ENCODE results near the gene ARHGAP31. TPM values are rescaled to one million over a fixed set of nuclear protein-coding genes. Genes with fewer than 3 reads are reported as not detected.
"Not testable (repeated sequence)": the region's sequence is repeated elsewhere in the genome, so short reads cannot be mapped to it uniquely, and the experiment has no call there.

The ARHGAP31 gene
- total and polyA plus RNA-seq, 3 experiments from 2014 or later = 3.4 to 25.8 (median 24.2) TPM

- peaks cover 5 to 20% (median 18%) of the 10 kb centered on the region in 3 donors for H3K36me3 Mint-ChIP-seq
- H3K4me3 ChIP-seq (ENCODE audit: low read length); H3K9me3 Mint-ChIP-seq; H3K27me3 ChIP-seq (ENCODE audit: insufficient read depth, low read length, poor library complexity, severe bottlenecking); H3K36me3 ChIP-seq (ENCODE audit: insufficient read depth, low read length); DNase-seq; H3K4me3 Mint-ChIP-seq; CTCF ChIA-PET; H3K4me1 ChIP-seq (ENCODE audit: insufficient read depth, low read length); POLR2A ChIA-PET; H3K27ac Mint-ChIP-seq; H3K9me3 ChIP-seq (ENCODE audit: low read length); H3K27ac ChIP-seq (ENCODE audit: low read depth, low read length); H3K27me3 Mint-ChIP-seq: not testable (repeated sequence)
- peaks cover 4 to 16% (median 13%) of the 10 kb centered on the region in 3 donors for H3K4me1 Mint-ChIP-seq
These were observed 12.2 kb downstream of the ARHGAP31 start for GRCh38 chr3:119306378-119306777.

- Histone ChIP-seq H3K9me3 (ENCODE audit: low read length) (no peaks in the 10 kb centered on the region), H3K27me3 (ENCODE audit: insufficient read depth, low read length, poor library complexity, severe bottlenecking) (no peaks in the 10 kb centered on the region), H3K4me1 (ENCODE audit: insufficient read depth, low read length) (no peaks in the 10 kb centered on the region), H3K36me3 (ENCODE audit: insufficient read depth, low read length) (no peaks in the 10 kb centered on the region), H3K4me3 (ENCODE audit: low read length) (no peak overlapping the region), H3K27ac (ENCODE audit: low read depth, low read length) (no peak overlapping the region)
- no peak for DNase-seq
- Mint-ChIP-seq H3K9me3 (no peaks in the 10 kb centered on the region), H3K4me1 (peaks cover 0 to 10% (median 0%) of the 10 kb centered on the region in 3 donors), H3K27ac (peak overlapping the region in 1 of 8 donors; percentile 66), H3K27me3 (no peaks in the 10 kb centered on the region), H3K36me3 (peaks cover 3 to 15% (median 10%) of the 10 kb centered on the region in 3 donors), H3K4me3 (no peak overlapping the region)
- POLR2A ChIA-PET = no interaction called here
- CTCF ChIA-PET = no interaction called here
These were observed 14.2 kb downstream of the ARHGAP31 start for GRCh38 chr3:119308355-119308754.

- Mint-ChIP-seq H3K36me3 (peaks cover 0 to 18% (median 3%) of the 10 kb centered on the region in 3 donors), H3K4me1 (peaks cover 0 to 14% (median 0%) of the 10 kb centered on the region in 3 donors), H3K4me3 (no peak overlapping the region), H3K27ac (peak overlapping the region in 1 of 8 donors; percentile 12), H3K9me3 (no peaks in the 10 kb centered on the region), H3K27me3 (no peaks in the 10 kb centered on the region)
- Histone ChIP-seq H3K36me3 (ENCODE audit: insufficient read depth, low read length) (no peaks in the 10 kb centered on the region), H3K9me3 (ENCODE audit: low read length) (no peaks in the 10 kb centered on the region), H3K27me3 (ENCODE audit: insufficient read depth, low read length, poor library complexity, severe bottlenecking) (no peaks in the 10 kb centered on the region), H3K4me3 (ENCODE audit: low read length) (no peak overlapping the region), H3K4me1 (ENCODE audit: insufficient read depth, low read length) (no peaks in the 10 kb centered on the region), H3K27ac (ENCODE audit: low read depth, low read length) (no peak overlapping the region)
- no peak for DNase-seq
- POLR2A ChIA-PET = no interaction called here
- CTCF ChIA-PET = no interaction called here
These were observed 15.4 kb downstream of the ARHGAP31 start for GRCh38 chr3:119309591-119309990.

DNA sequence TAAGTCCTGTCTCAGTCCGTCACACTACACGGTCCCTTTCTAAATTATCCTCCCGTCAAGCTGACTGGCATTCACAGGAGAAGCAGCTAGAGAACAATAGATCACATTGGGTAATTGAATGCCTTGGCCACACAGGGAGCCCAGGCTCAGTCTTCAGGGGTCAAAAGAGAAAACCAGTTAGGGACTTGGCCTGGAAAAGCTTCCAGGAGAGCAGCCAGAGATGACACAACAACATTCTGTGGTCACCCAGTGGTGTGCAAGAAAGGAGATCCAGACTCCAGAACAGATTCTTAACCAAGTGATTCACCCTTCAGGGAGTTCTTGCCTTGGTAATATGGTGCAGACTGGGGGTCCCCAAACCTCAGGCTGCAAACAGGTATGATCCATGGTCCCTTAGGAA, 15.9 kb downstream of the ARHGAP31 start:
- Mint-ChIP-seq H3K9me3 (no peaks in the 10 kb centered on the region), H3K36me3 (peaks cover 0 to 15% (median 3%) of the 10 kb centered on the region in 3 donors), H3K4me3 (no peak overlapping the region), H3K27me3 (no peaks in the 10 kb centered on the region), H3K27ac (no peak overlapping the region), H3K4me1 (peaks cover 0 to 14% (median 0%) of the 10 kb centered on the region in 3 donors)
- Histone ChIP-seq H3K9me3 (ENCODE audit: low read length) (no peaks in the 10 kb centered on the region), H3K27me3 (ENCODE audit: insufficient read depth, low read length, poor library complexity, severe bottlenecking) (no peaks in the 10 kb centered on the region), H3K36me3 (ENCODE audit: insufficient read depth, low read length) (no peaks in the 10 kb centered on the region), H3K4me1 (ENCODE audit: insufficient read depth, low read length) (no peaks in the 10 kb centered on the region), H3K27ac (ENCODE audit: low read depth, low read length) (no peak overlapping the region), H3K4me3 (ENCODE audit: low read length) (no peak overlapping the region)
- no peak for DNase-seq
- CTCF ChIA-PET = no interaction called here
- POLR2A ChIA-PET = no interaction called here

- no peaks in the 10 kb centered on the region for H3K9me3 ChIP-seq (ENCODE audit: low read length)
- no peaks in the 10 kb centered on the region for H3K27me3 ChIP-seq (ENCODE audit: insufficient read depth, low read length, poor library complexity, severe bottlenecking)
- peaks cover 0 to 15% (median 3%) of the 10 kb centered on the region in 3 donors for H3K36me3 Mint-ChIP-seq
- H3K9me3 Mint-ChIP-seq = no peaks in the 10 kb centered on the region
- ChIA-PET POLR2A (no interaction called here), CTCF (no interaction called here)
- H3K27me3 Mint-ChIP-seq = no peaks in the 10 kb centered on the region
- H3K4me3 ChIP-seq (ENCODE audit: low read length) = no peak overlapping the region
- no peaks in the 10 kb centered on the region for H3K4me1 ChIP-seq (ENCODE audit: insufficient read depth, low read length)
- H3K4me3 Mint-ChIP-seq = no peak overlapping the region
- H3K4me1 Mint-ChIP-seq = peaks cover 0 to 14% (median 0%) of the 10 kb centered on the region in 3 donors
- H3K27ac Mint-ChIP-seq = peak overlapping the region in 1 of 8 donors; percentile 1
- H3K27ac ChIP-seq (ENCODE audit: low read depth, low read length) = no peak overlapping the region
- no peak for DNase-seq
- H3K36me3 ChIP-seq (ENCODE audit: insufficient read depth, low read length) = no peaks in the 10 kb centered on the region
These were observed 17.1 kb downstream of the ARHGAP31 start for GRCh38 chr3:119311081-119311925.

- H3K4me3 Mint-ChIP-seq = no peak overlapping the region
- H3K36me3 ChIP-seq (ENCODE audit: insufficient read depth, low read length) = no peaks in the 10 kb centered on the region
These were observed 19.3 kb downstream of the ARHGAP31 start for GRCh38 chr3:119313461-119313860.

GRCh38 chr3:119314821-119315220, 20.6 kb downstream of the ARHGAP31 start:
- Mint-ChIP-seq H3K4me1 (peaks cover 0 to 14% (median 0%) of the 10 kb centered on the region in 3 donors), H3K27me3 (no peaks in the 10 kb centered on the region), H3K4me3 (no peak overlapping the region), H3K27ac (peak overlapping the region in 1 of 8 donors; percentile 2), H3K9me3 (no peaks in the 10 kb centered on the region), H3K36me3 (peaks cover 0 to 11% (median 1%) of the 10 kb centered on the region in 3 donors)
- ChIA-PET CTCF (no interaction called here), POLR2A (no interaction called here)
- Histone ChIP-seq H3K27me3 (ENCODE audit: insufficient read depth, low read length, poor library complexity, severe bottlenecking) (no peaks in the 10 kb centered on the region), H3K4me3 (ENCODE audit: low read length) (no peak overlapping the region), H3K9me3 (ENCODE audit: low read length) (no peaks in the 10 kb centered on the region), H3K27ac (ENCODE audit: low read depth, low read length) (no peak overlapping the region), H3K36me3 (ENCODE audit: insufficient read depth, low read length) (no peaks in the 10 kb centered on the region), H3K4me1 (ENCODE audit: insufficient read depth, low read length) (no peaks in the 10 kb centered on the region)
- DNase-seq = no peak

More at GRCh38 chr3:119313461-119313860, 19.3 kb downstream of the ARHGAP31 start:
- Histone ChIP-seq H3K27me3 (ENCODE audit: insufficient read depth, low read length, poor library complexity, severe bottlenecking) (no peaks in the 10 kb centered on the region), H3K27ac (ENCODE audit: low read depth, low read length) (no peak overlapping the region), H3K4me3 (ENCODE audit: low read length) (no peak overlapping the region), H3K9me3 (ENCODE audit: low read length) (no peaks in the 10 kb centered on the region), H3K4me1 (ENCODE audit: insufficient read depth, low read length) (no peaks in the 10 kb centered on the region)
- CTCF ChIA-PET = interaction anchor here (1.0 to 1.3 kb wide), 2 partner anchors 8 to 16 kb away, joined by 3 to 4 read pairs; no protein-coding TSS in a partner anchor
- Mint-ChIP-seq H3K4me1 (peaks cover 0 to 14% (median 0%) of the 10 kb centered on the region in 3 donors), H3K9me3 (no peaks in the 10 kb centered on the region), H3K36me3 (peaks cover 0 to 12% (median 1%) of the 10 kb centered on the region in 3 donors), H3K27ac (no peak overlapping the region), H3K27me3 (no peaks in the 10 kb centered on the region)
- no peak for DNase-seq
- POLR2A ChIA-PET = no interaction called here

GRCh38 chr3:119315600-119316312, 21.6 kb downstream of the ARHGAP31 start:
- CTCF ChIA-PET = no interaction called here

More at GRCh38 chr3:119315600-119316312, 21.6 kb downstream of the ARHGAP31 start:
- H3K27me3 ChIP-seq (ENCODE audit: insufficient read depth, low read length, poor library complexity, severe bottlenecking) = no peaks in the 10 kb centered on the region
- no peak overlapping the region for H3K4me3 ChIP-seq (ENCODE audit: low read length)
- Mint-ChIP-seq H3K4me1 (peaks cover 0 to 14% (median 0%) of the 10 kb centered on the region in 3 donors), H3K9me3 (no peaks in the 10 kb centered on the region), H3K27me3 (no peaks in the 10 kb centered on the region), H3K4me3 (no peak overlapping the region), H3K27ac (peak overlapping the region in 2 of 8 donors; percentile 61 to 66), H3K36me3 (peaks cover 0 to 11% (median 1%) of the 10 kb centered on the region in 3 donors)
- no peaks in the 10 kb centered on the region for H3K36me3 ChIP-seq (ENCODE audit: insufficient read depth, low read length)
- no peak overlapping the region for H3K27ac ChIP-seq (ENCODE audit: low read depth, low read length)
- no peaks in the 10 kb centered on the region for H3K9me3 ChIP-seq (ENCODE audit: low read length)
- POLR2A ChIA-PET = no interaction called here
- no peak for DNase-seq
- no peaks in the 10 kb centered on the region for H3K4me1 ChIP-seq (ENCODE audit: insufficient read depth, low read length)

All from CD8-positive, alpha-beta memory T cell (primary cell).